Smooth muscle cell (in vitro differentiated cells): ENCODE measurements around the gene SULF2. TPM values are rescaled to one million over a fixed set of nuclear protein-coding genes. Genes with fewer than 3 reads are reported as not detected.

Experiments
- DNase-seq: peaks from one replicate; lab custom pipeline; 2025; ENCODE audit not compliant: unreplicated experiment; lab: John Stamatoyannopoulos, UW
- H2AFZ ChIP-seq: fragments of 200-600 bp; sonication (generic); 2 replicates; pipeline ENCODE4 v1.6.0; 2016; ENCODE audit warnings: antibody characterized with exemption, low read depth, mild to moderate bottlenecking
- H3F3A ChIP-seq: fragments of 200-600 bp; sonication (generic); 2 replicates; pipeline ENCODE4 v1.6.0; 2017; ENCODE audit warnings: antibody characterized with exemption, low read depth
- H3K27ac ChIP-seq: fragments of 200-600 bp; sonication (generic); 2 replicates; pipeline ENCODE4 v1.5.1; 2016; ENCODE audit warnings: low read depth, mild to moderate bottlenecking
- H3K27me3 ChIP-seq: fragments of 200-600 bp; sonication (generic); 2 replicates; pipeline ENCODE4 v1.6.1; 2016; ENCODE audit warnings: low read depth, mild to moderate bottlenecking
- H3K36me3 ChIP-seq: fragments of 200-600 bp; sonication (generic); 2 replicates; pipeline ENCODE4 v1.5.1; 2016; ENCODE audit warnings: low read depth
- H3K4me1 ChIP-seq: fragments of 200-600 bp; sonication (generic); 2 replicates; pipeline ENCODE4 v1.5.1; 2016; ENCODE audit warnings: low read depth
- H3K4me2 ChIP-seq: fragments of 200-600 bp; sonication (generic); 2 replicates; pipeline ENCODE4 v1.6.0; 2016; ENCODE audit warnings: mild to moderate bottlenecking
- H3K4me3 ChIP-seq: fragments of 200-600 bp; sonication (generic); 2 replicates; pipeline ENCODE4 v1.5.1; 2016; ENCODE audit warnings: mild to moderate bottlenecking
- H3K79me2 ChIP-seq: fragments of 200-600 bp; sonication (generic); 2 replicates; pipeline ENCODE4 v1.6.0; 2016; ENCODE audit warnings: low read depth, mild to moderate bottlenecking
- H3K9ac ChIP-seq: fragments of 200-600 bp; sonication (generic); 2 replicates; pipeline ENCODE4 v1.6.0; 2016; ENCODE audit warnings: low read depth
- H3K9me3 ChIP-seq: fragments of 200-600 bp; sonication (generic); replicated peaks from 2 replicates; pipeline ENCODE4 v1.5.1; 2016; ENCODE audit warnings: low read depth
- H4K20me1 ChIP-seq: fragments of 200-600 bp; sonication (generic); 2 replicates; pipeline ENCODE4 v1.6.0; 2016; ENCODE audit warnings: low read depth
- CTCF ChIP-seq: fragments of 200-600 bp; sonication (generic); IDR thresholded peaks from 2 replicates; pipeline ENCODE4 v1.5.1; 2017; ENCODE audit warnings: borderline replicate concordance, mild to moderate bottlenecking, antibody characterized with exemption; ENCODE audit not compliant: insufficient read depth, poor library complexity, severe bottlenecking
- WGBS: methylation state at CpG from one replicate; pipeline ENCODE4 v1.1.7; 2016; ENCODE audit warnings: low lambda C conversion rate; 5-methylcytosine and 5-hydroxymethylcytosine counted together
- polyA plus RNA-seq: library from polyadenylated mRNA; unstranded; fragments of >200 nt; fragmentation: Nextera tagmentation; extraction: Ambion mirVana; gene quantifications from 2 replicates; pipeline ENCODE4 v1.2.1, GENCODE V29; 2016
- total RNA-seq: library from RNA; depleted of rRNA; stranded (reverse); fragments of >200 nt; gene quantifications from 2 replicates; pipeline ENCODE4 v1.2.3, GENCODE V29; 2014

The SULF2 gene
- total and polyA plus RNA-seq, 2 experiments from 2014 or later = 109 to 144 TPM

GRCh38 chr20:47784599-47785310, 526 bp downstream of the SULF2 start:
- peaks cover 44% of the 10 kb centered on the region for H4K20me1 ChIP-seq
- H2AFZ ChIP-seq = peak overlapping the region; percentile 19
- peak overlapping the region; percentile 68 for H3K9ac ChIP-seq
- H3K27ac ChIP-seq = no peak overlapping the region
- peak overlapping the region; percentile 97 for H3K4me2 ChIP-seq
- WGBS = 2% methylated on average over 35 of the region's 69 CpGs
- H3F3A ChIP-seq = peaks cover 27% of the 10 kb centered on the region
- H3K4me3 ChIP-seq = peak overlapping the region; percentile 75
- no peaks in the 10 kb centered on the region for H3K27me3 ChIP-seq
- peak; percentile 8 for TF ChIP-seq CTCF
- no peaks in the 10 kb centered on the region for H3K36me3 ChIP-seq
- DNase-seq = no peak
- peaks cover 29% of the 10 kb centered on the region for H3K79me2 ChIP-seq
- no peaks in the 10 kb centered on the region for H3K9me3 ChIP-seq
- H3K4me1 ChIP-seq = peaks cover 17% of the 10 kb centered on the region

- Histone ChIP-seq H4K20me1 (peaks cover 51% of the 10 kb centered on the region), H3K27ac (no peak overlapping the region), H3K4me3 (peak overlapping the region; percentile 75), H2AFZ (peak overlapping the region; percentile 19), H3K79me2 (peaks cover 36% of the 10 kb centered on the region), H3K27me3 (no peaks in the 10 kb centered on the region), H3K9me3 (no peaks in the 10 kb centered on the region), H3K4me1 (peaks cover 9% of the 10 kb centered on the region), H3K9ac (peak overlapping the region; percentile 68), H3K36me3 (no peaks in the 10 kb centered on the region), H3F3A (peaks cover 19% of the 10 kb centered on the region), H3K4me2 (peak overlapping the region; percentile 97)
- no peak for TF ChIP-seq CTCF
- no peak for DNase-seq
- 53% methylated on average over 23 of the region's 23 CpGs for WGBS
These were observed 1.3 kb downstream of the SULF2 start for GRCh38 chr20:47783828-47784598.

- TF ChIP-seq CTCF = no peak
- Histone ChIP-seq H3K9ac (no peak overlapping the region), H3K27me3 (no peaks in the 10 kb centered on the region), H3K4me1 (peaks cover 8% of the 10 kb centered on the region), H3K9me3 (no peaks in the 10 kb centered on the region), H2AFZ (no peak overlapping the region), H3K79me2 (peaks cover 43% of the 10 kb centered on the region), H3K4me2 (peak overlapping the region; percentile 97), H4K20me1 (peaks cover 61% of the 10 kb centered on the region), H3K4me3 (peak overlapping the region; percentile 75), H3K27ac (no peak overlapping the region), H3K36me3 (no peaks in the 10 kb centered on the region), H3F3A (peaks cover 12% of the 10 kb centered on the region)
- DNase-seq = no peak
- 84% methylated on average over 2 of the region's 2 CpGs for WGBS
These were observed 2.2 kb downstream of the SULF2 start for GRCh38 chr20:47782920-47783552.
